ENCODE measurements around the gene LGR4. TPM values are rescaled to one million over a fixed set of nuclear protein-coding genes. Genes with fewer than 3 reads are reported as not detected.
A peak's percentile ranks its signal among the peaks of the same experiment; 100 is the strongest.

LGR4 gene
- total RNA-seq, 2 experiments from 2014 or later: 0.29 to 0.42 TPM

- H3K27ac Mint-ChIP-seq: no peak overlapping the region
Measured at GRCh38 chr11:27392278-27393114, 80.1 kb downstream of the LGR4 start.

DNA sequence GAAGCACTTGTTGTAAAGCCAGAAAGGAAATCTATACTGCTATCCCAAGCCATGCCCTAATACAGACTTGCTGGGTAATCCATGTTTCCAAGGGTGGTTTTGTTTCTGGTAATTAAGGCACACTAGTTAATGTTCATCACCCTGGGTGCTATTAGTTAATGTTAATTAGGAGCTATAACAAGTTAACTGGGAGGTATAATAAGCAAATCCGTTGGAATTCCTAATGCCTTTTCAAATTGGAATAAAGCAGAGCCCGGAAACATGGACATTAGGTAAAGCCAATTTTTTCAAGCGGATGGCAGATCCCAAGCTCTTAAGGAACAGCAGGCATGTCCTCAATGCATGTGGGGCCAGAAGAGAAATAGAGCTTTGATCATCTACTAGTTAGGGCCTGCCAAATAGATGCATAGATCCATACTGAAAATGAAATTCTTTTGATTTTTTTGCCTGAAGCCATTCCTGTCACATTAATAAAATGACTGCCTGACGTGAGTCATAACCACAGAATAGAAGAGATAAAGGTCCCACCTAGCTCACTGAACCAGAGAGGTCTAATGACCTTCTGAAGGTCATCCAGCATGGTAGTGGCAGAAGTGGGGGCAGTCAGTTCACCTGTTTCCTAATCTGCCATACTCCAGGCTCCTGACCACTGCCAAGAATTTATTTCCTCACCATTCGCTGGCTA is 81.1 kb downstream of the LGR4 start:
- H3K27me3 Mint-ChIP-seq: peaks cover 11% of the 10 kb centered on the region
- no peak overlapping the region for H3K27ac Mint-ChIP-seq
- peaks cover 22% of the 10 kb centered on the region for H3K4me1 Mint-ChIP-seq
- no peaks in the 10 kb centered on the region for H3K9me3 Mint-ChIP-seq (ENCODE audit: low read depth)
- CTCF ChIA-PET: interaction anchor here (1.4 kb wide), 1 partner anchor 94 kb away, joined by 5 read pairs; no protein-coding TSS in a partner anchor
- H3K36me3 Mint-ChIP-seq: no peaks in the 10 kb centered on the region
- no peak for DNase-seq
- no peak overlapping the region for H3K4me3 Mint-ChIP-seq
- no peak for ATAC-seq

More at GRCh38 chr11:27392278-27393114, 80.1 kb downstream of the LGR4 start:
- Mint-ChIP-seq H3K4me3 (no peak overlapping the region), H3K27me3 (peaks cover 18% of the 10 kb centered on the region), H3K36me3 (no peaks in the 10 kb centered on the region), H3K4me1 (peaks cover 17% of the 10 kb centered on the region), H3K9me3 (ENCODE audit: low read depth) (no peaks in the 10 kb centered on the region)
- CTCF ChIA-PET: no interaction called here
- ATAC-seq: no peak
- no peak for DNase-seq

GRCh38 chr11:27390318-27391295 is 82.0 kb downstream of the LGR4 start:
- DNase-seq (no peak), ATAC-seq (no peak)
- Mint-ChIP-seq H3K27ac (no peak overlapping the region), H3K4me3 (no peak overlapping the region), H3K9me3 (ENCODE audit: low read depth) (no peaks in the 10 kb centered on the region), H3K27me3 (peaks cover 10% of the 10 kb centered on the region), H3K4me1 (peaks cover 22% of the 10 kb centered on the region), H3K36me3 (no peaks in the 10 kb centered on the region)
- CTCF ChIA-PET: interaction anchor here (0.5 to 1.4 kb wide), 3 partner anchors 27 to 154 kb away, joined by 3 to 5 read pairs (median 3); partner anchors contain the start of gene CCDC34

- H3K9me3 Mint-ChIP-seq (ENCODE audit: low read depth): no peaks in the 10 kb centered on the region
- CTCF ChIA-PET: interaction anchor here (0.6 kb wide), 1 partner anchor 102 kb away, joined by 3 read pairs; no protein-coding TSS in a partner anchor
- no peaks in the 10 kb centered on the region for H3K36me3 Mint-ChIP-seq
- H3K27ac Mint-ChIP-seq: no peak overlapping the region
- no peak overlapping the region for H3K4me3 Mint-ChIP-seq
- peak; percentile 45 for ATAC-seq
- DNase-seq: no peak
- H3K27me3 Mint-ChIP-seq: peaks cover 5% of the 10 kb centered on the region
- H3K4me1 Mint-ChIP-seq: peaks cover 24% of the 10 kb centered on the region
Measured at GRCh38 chr11:27388869-27389268, 83.7 kb downstream of the LGR4 start.

- Mint-ChIP-seq H3K4me1 (peaks cover 24% of the 10 kb centered on the region), H3K27me3 (peaks cover 5% of the 10 kb centered on the region), H3K27ac (no peak overlapping the region), H3K9me3 (ENCODE audit: low read depth) (no peaks in the 10 kb centered on the region), H3K4me3 (no peak overlapping the region), H3K36me3 (no peaks in the 10 kb centered on the region)
- no peak for DNase-seq
- ATAC-seq: peak; percentile 70
- CTCF ChIA-PET: interaction anchor here (0.6 kb wide), 1 partner anchor 101 kb away, joined by 3 read pairs; no protein-coding TSS in a partner anchor
Measured at GRCh38 chr11:27388001-27388400, 84.6 kb downstream of the LGR4 start.

- no peaks in the 10 kb centered on the region for H3K27me3 Mint-ChIP-seq
- no peak overlapping the region for H3K4me3 Mint-ChIP-seq
- no peak overlapping the region for H3K27ac Mint-ChIP-seq
- CTCF ChIA-PET: no interaction called here
- H3K36me3 Mint-ChIP-seq: no peaks in the 10 kb centered on the region
- DNase-seq (no peak), ATAC-seq (peak; percentile 54)
- no peaks in the 10 kb centered on the region for H3K9me3 Mint-ChIP-seq (ENCODE audit: low read depth)
- H3K4me1 Mint-ChIP-seq: peaks cover 24% of the 10 kb centered on the region
Measured at GRCh38 chr11:27387362-27387761, 85.2 kb downstream of the LGR4 start.

DNA sequence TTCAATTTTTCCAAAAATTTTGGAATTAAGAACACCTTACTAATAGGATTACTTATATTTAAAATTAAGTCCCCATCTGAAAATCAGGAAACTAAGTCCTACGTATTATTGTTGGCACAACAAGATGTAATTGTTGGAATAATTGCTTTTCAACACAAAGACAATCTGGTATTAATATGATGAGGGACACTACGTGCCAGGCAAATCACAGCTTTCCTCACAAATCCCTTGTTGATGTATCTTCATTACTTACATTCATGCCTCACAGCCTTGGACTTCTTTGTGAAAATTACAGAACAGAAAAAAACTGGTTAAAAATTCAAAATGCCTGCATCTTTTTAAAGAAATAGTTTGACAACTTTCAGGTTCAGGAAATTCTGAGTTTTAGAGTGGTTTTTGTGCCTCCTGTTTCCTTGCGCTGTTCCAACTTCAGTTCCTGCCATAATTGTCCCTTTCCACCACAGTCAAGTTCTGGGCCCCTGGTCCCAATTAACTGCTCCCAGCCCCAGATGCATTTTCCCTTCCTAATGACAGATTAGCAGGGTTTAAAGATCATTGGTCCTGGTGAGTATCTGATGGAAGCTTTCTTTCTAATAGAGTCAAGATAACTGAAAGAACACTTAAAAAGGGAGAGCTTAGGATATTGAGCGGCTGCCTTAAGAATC is 86.3 kb downstream of the LGR4 start:
- Mint-ChIP-seq H3K9me3 (ENCODE audit: low read depth) (no peaks in the 10 kb centered on the region), H3K36me3 (no peaks in the 10 kb centered on the region), H3K4me3 (no peak overlapping the region), H3K4me1 (peaks cover 24% of the 10 kb centered on the region), H3K27me3 (peaks cover 2% of the 10 kb centered on the region), H3K27ac (no peak overlapping the region)
- CTCF ChIA-PET: interaction anchor here (0.8 kb wide), 1 partner anchor 19 kb away, joined by 3 read pairs; no protein-coding TSS in a partner anchor
- ATAC-seq (no peak), DNase-seq (no peak)

DNA sequence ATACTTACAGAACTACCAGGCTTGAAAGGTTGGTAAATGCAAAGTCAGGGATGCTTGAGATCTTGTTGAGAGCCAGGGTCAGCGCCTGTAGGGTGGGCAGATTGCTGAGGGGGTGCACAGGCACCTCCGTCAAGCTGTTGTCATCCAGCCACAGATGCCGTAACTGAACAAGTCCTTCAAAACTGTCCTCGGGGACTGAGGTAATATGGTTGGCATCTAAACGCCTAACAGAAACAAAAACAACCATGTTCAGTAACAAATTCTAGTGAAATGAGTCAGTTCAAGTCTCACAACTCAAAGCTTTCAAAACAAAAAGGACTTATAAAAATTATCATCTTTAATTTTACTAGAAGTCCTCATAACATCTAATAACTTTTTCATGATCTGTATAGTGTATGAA is 87.3 kb downstream of the LGR4 start:
- no peaks in the 10 kb centered on the region for H3K9me3 Mint-ChIP-seq (ENCODE audit: low read depth)
- CTCF ChIA-PET: no interaction called here

DNA sequence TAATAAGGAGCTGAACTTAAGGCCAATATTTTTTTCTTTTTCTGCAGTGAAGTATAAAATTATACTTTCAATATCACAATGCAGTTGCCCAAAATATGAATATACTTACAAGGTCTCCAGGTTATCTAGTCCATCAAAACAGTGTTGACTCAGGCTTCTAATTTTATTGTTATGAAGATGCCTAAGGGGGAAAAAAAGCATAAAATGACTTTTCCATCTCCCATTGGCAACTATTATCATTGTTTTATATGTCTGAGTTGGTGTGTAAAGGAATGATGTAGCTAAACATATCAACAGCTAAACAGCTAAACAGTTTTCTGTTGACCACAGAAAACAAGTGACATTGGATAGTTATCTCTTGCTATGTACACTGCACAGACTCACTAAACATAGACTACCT is 88.4 kb downstream of the LGR4 start:
- no peaks in the 10 kb centered on the region for H3K9me3 Mint-ChIP-seq (ENCODE audit: low read depth)
- ATAC-seq (no peak), DNase-seq (no peak)
- H3K4me3 Mint-ChIP-seq: no peak overlapping the region
- no peaks in the 10 kb centered on the region for H3K36me3 Mint-ChIP-seq
- CTCF ChIA-PET: no interaction called here
- no peak overlapping the region for H3K27ac Mint-ChIP-seq
- H3K4me1 Mint-ChIP-seq: peaks cover 22% of the 10 kb centered on the region
- H3K27me3 Mint-ChIP-seq: peaks cover 2% of the 10 kb centered on the region

More for the DNA sequence above, 87.3 kb downstream of the LGR4 start:
- H3K4me1 Mint-ChIP-seq: peaks cover 24% of the 10 kb centered on the region
- no peak overlapping the region for H3K4me3 Mint-ChIP-seq
- peaks cover 2% of the 10 kb centered on the region for H3K27me3 Mint-ChIP-seq
- ATAC-seq (no peak), DNase-seq (no peak)
- H3K27ac Mint-ChIP-seq: no peak overlapping the region
- H3K36me3 Mint-ChIP-seq: no peaks in the 10 kb centered on the region

DNA sequence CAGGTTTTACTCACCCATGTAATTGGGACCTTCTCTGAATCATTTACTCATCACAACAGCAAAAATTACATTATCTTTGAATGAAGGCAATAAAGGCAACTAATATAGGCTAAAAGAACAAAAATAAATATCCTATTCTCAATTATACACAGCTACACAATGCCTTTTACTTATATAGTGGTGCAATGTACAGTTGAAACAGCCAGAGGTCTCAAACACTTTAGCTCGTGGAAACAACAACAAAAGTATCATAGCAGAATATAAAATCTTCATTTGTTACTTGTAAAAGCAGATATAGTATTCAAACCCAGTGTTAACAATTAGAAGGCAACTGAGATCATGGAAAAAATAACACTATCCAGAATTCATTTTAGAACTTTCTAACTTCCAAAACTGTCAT is 88.9 kb downstream of the LGR4 start:
- Mint-ChIP-seq H3K9me3 (ENCODE audit: low read depth) (no peaks in the 10 kb centered on the region), H3K27ac (no peak overlapping the region), H3K4me3 (no peak overlapping the region), H3K27me3 (peaks cover 2% of the 10 kb centered on the region), H3K36me3 (no peaks in the 10 kb centered on the region), H3K4me1 (peaks cover 16% of the 10 kb centered on the region)
- ATAC-seq: no peak
- CTCF ChIA-PET: no interaction called here
- no peak for DNase-seq

- CTCF ChIA-PET: no interaction called here
- no peak for DNase-seq
- Mint-ChIP-seq H3K36me3 (no peaks in the 10 kb centered on the region), H3K27me3 (peaks cover 5% of the 10 kb centered on the region), H3K27ac (no peak overlapping the region), H3K4me1 (peaks cover 5% of the 10 kb centered on the region), H3K9me3 (ENCODE audit: low read depth) (no peaks in the 10 kb centered on the region), H3K4me3 (no peak overlapping the region)
- no peak for ATAC-seq
Measured at GRCh38 chr11:27381238-27381666, 91.3 kb downstream of the LGR4 start.

DNA sequence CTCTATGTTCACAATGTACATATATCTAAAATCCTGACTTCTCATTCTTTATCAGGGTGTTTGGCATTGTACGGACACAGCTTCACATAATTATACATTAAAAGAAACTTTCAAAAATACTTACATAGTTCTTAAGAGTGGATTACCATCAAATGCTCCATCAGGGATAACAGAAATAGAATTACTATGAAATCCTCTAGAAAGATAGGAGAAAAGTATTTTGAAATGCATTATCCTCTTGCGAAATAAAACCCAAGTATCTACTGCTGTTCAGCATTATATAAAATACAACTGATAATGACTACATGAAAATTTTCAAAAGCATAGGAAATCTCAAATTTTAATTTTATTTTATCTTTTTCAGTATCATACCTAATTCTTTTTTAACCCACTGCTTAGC is 91.8 kb downstream of the LGR4 start:
- Mint-ChIP-seq H3K36me3 (no peaks in the 10 kb centered on the region), H3K27ac (no peak overlapping the region), H3K9me3 (ENCODE audit: low read depth) (no peaks in the 10 kb centered on the region), H3K27me3 (peaks cover 5% of the 10 kb centered on the region), H3K4me3 (no peak overlapping the region), H3K4me1 (peaks cover 5% of the 10 kb centered on the region)
- DNase-seq: no peak
- CTCF ChIA-PET: no interaction called here
- no peak for ATAC-seq
